Measurements from ENCODE around the gene BPIFB6. TPM values are rescaled to one million over a fixed set of nuclear protein-coding genes. Genes with fewer than 3 reads are reported as not detected.

Gene BPIFB6
- total RNA-seq, 2 experiments from 2014 or later: not detected

- DNase-seq (no peak), ATAC-seq (no peak)
- H3K36me3 Mint-ChIP-seq: no peaks in the 10 kb centered on the region
- H3K4me3 Mint-ChIP-seq: no peak overlapping the region
- no peaks in the 10 kb centered on the region for H3K4me1 Mint-ChIP-seq
- H3K27ac Mint-ChIP-seq: no peak overlapping the region
- H3K9me3 Mint-ChIP-seq (ENCODE audit: low read depth): peaks cover 4% of the 10 kb centered on the region
- CTCF ChIA-PET: interaction anchor here (0.8 to 1.8 kb wide), 3 partner anchors 13 to 25 kb away, joined by 3 to 4 read pairs (median 3); partner anchors contain the start of gene SUN5
- no peaks in the 10 kb centered on the region for H3K27me3 Mint-ChIP-seq
Observed at GRCh38 chr20:32991383-32991782, 40.1 kb upstream of the BPIFB6 start.

- Mint-ChIP-seq H3K27ac (no peak overlapping the region), H3K27me3 (no peaks in the 10 kb centered on the region), H3K4me1 (no peaks in the 10 kb centered on the region), H3K9me3 (ENCODE audit: low read depth) (peaks cover 4% of the 10 kb centered on the region), H3K36me3 (no peaks in the 10 kb centered on the region), H3K4me3 (no peak overlapping the region)
- ATAC-seq (no peak), DNase-seq (no peak)
- CTCF ChIA-PET: interaction anchor here (0.8 to 1.8 kb wide), 2 partner anchors 24 to 25 kb away, joined by 3 to 4 read pairs; no protein-coding TSS in a partner anchor
Observed at GRCh38 chr20:32991792-32992641, 39.4 kb upstream of the BPIFB6 start.

- DNase-seq (no peak), ATAC-seq (no peak)
- Mint-ChIP-seq H3K27me3 (no peaks in the 10 kb centered on the region), H3K4me3 (no peak overlapping the region), H3K27ac (no peak overlapping the region), H3K9me3 (ENCODE audit: low read depth) (peaks cover 4% of the 10 kb centered on the region), H3K36me3 (no peaks in the 10 kb centered on the region), H3K4me1 (peaks cover 5% of the 10 kb centered on the region)
- CTCF ChIA-PET: interaction anchor here (0.9 kb wide), 1 partner anchor 28 kb away, joined by 4 read pairs; no protein-coding TSS in a partner anchor
Observed at GRCh38 chr20:32993496-32994050, 37.9 kb upstream of the BPIFB6 start.

- no peak overlapping the region for H3K4me3 Mint-ChIP-seq
- peaks cover 5% of the 10 kb centered on the region for H3K4me1 Mint-ChIP-seq
- H3K9me3 Mint-ChIP-seq (ENCODE audit: low read depth): peaks cover 4% of the 10 kb centered on the region
- H3K36me3 Mint-ChIP-seq: no peaks in the 10 kb centered on the region
- H3K27me3 Mint-ChIP-seq: no peaks in the 10 kb centered on the region
- H3K27ac Mint-ChIP-seq: no peak overlapping the region
- CTCF ChIA-PET: interaction anchor here (0.9 to 2.5 kb wide), 3 partner anchors 9 to 94 kb away, joined by 3 to 9 read pairs (median 8); no protein-coding TSS in a partner anchor
- no peak for ATAC-seq
- no peak for DNase-seq
Observed at GRCh38 chr20:32995802-32996201, 35.6 kb upstream of the BPIFB6 start.

- CTCF ChIA-PET: no interaction called here
- H3K27ac Mint-ChIP-seq: no peak overlapping the region
- no peaks in the 10 kb centered on the region for H3K36me3 Mint-ChIP-seq
- no peak for ATAC-seq
- H3K27me3 Mint-ChIP-seq: no peaks in the 10 kb centered on the region
- no peak for DNase-seq
- H3K4me1 Mint-ChIP-seq: peaks cover 5% of the 10 kb centered on the region
- H3K4me3 Mint-ChIP-seq: no peak overlapping the region
- H3K9me3 Mint-ChIP-seq (ENCODE audit: low read depth): peaks cover 4% of the 10 kb centered on the region
Observed at GRCh38 chr20:32997431-32997830, 34.0 kb upstream of the BPIFB6 start.

- DNase-seq (no peak), ATAC-seq (no peak)
- Mint-ChIP-seq H3K9me3 (ENCODE audit: low read depth) (peaks cover 4% of the 10 kb centered on the region), H3K27ac (no peak overlapping the region), H3K4me3 (no peak overlapping the region), H3K36me3 (no peaks in the 10 kb centered on the region), H3K4me1 (peaks cover 5% of the 10 kb centered on the region), H3K27me3 (no peaks in the 10 kb centered on the region)
- CTCF ChIA-PET: interaction anchor here (0.9 to 1.8 kb wide), 3 partner anchors 18 to 98 kb away, joined by 3 to 5 read pairs (median 3); no protein-coding TSS in a partner anchor
Observed at GRCh38 chr20:32999603-33000250, 31.7 kb upstream of the BPIFB6 start.

- no peak overlapping the region for H3K4me3 Mint-ChIP-seq
- CTCF ChIA-PET: interaction anchor here (0.5 kb wide), 1 partner anchor 96 kb away, joined by 4 read pairs; no protein-coding TSS in a partner anchor
- no peak overlapping the region for H3K27ac Mint-ChIP-seq
- no peak for DNase-seq
- no peaks in the 10 kb centered on the region for H3K36me3 Mint-ChIP-seq
- ATAC-seq: no peak
- H3K4me1 Mint-ChIP-seq: peaks cover 7% of the 10 kb centered on the region
- no peaks in the 10 kb centered on the region for H3K9me3 Mint-ChIP-seq (ENCODE audit: low read depth)
- H3K27me3 Mint-ChIP-seq: no peaks in the 10 kb centered on the region
Observed at GRCh38 chr20:33000802-33001466, 30.5 kb upstream of the BPIFB6 start.

- no peaks in the 10 kb centered on the region for H3K27me3 Mint-ChIP-seq
- no peaks in the 10 kb centered on the region for H3K36me3 Mint-ChIP-seq
- CTCF ChIA-PET: interaction anchor here (3.1 kb wide), 1 partner anchor 100 kb away, joined by 32 read pairs; no protein-coding TSS in a partner anchor
- peaks cover 6% of the 10 kb centered on the region for H3K4me1 Mint-ChIP-seq
- no peaks in the 10 kb centered on the region for H3K9me3 Mint-ChIP-seq (ENCODE audit: low read depth)
- no peak overlapping the region for H3K4me3 Mint-ChIP-seq
- H3K27ac Mint-ChIP-seq: no peak overlapping the region
- ATAC-seq (no peak), DNase-seq (no peak)
Observed at GRCh38 chr20:33002087-33002808, 29.2 kb upstream of the BPIFB6 start.

- no peak within 1 kb of the TSS for H3K27ac Mint-ChIP-seq
- H3K4me3 Mint-ChIP-seq: no peak within 1 kb of the TSS
- H3K27me3 Mint-ChIP-seq: no peaks in the 10 kb centered on the region
- H3K36me3 Mint-ChIP-seq: no peaks in the 10 kb centered on the region
- peaks cover 3% of the 10 kb centered on the region for H3K4me1 Mint-ChIP-seq
- CTCF ChIA-PET: interaction anchor here (0.9 to 3.2 kb wide), 16 partner anchors 8 to 108 kb away, joined by 3 to 32 read pairs (median 4); no protein-coding TSS in a partner anchor
- no peak for DNase-seq
- ATAC-seq: no peak
- H3K9me3 Mint-ChIP-seq (ENCODE audit: low read depth): no peaks in the 10 kb centered on the region
Observed at GRCh38 chr20:33004141-33004751, 27.2 kb upstream of the BPIFB6 start, which contains the start of gene SUN5. Gene SUN5 (minus strand): TSS chr20:33004433. CDS start chr20:33004340, 93 bp downstream.

GRCh38 chr20:33005132-33005566 is 26.3 kb upstream of the BPIFB6 start:
- Mint-ChIP-seq H3K27me3 (no peaks in the 10 kb centered on the region), H3K4me3 (no peak overlapping the region), H3K36me3 (no peaks in the 10 kb centered on the region), H3K9me3 (ENCODE audit: low read depth) (no peaks in the 10 kb centered on the region), H3K4me1 (peaks cover 3% of the 10 kb centered on the region), H3K27ac (no peak overlapping the region)
- DNase-seq (no peak), ATAC-seq (no peak)
- CTCF ChIA-PET: interaction anchor here (1.0 to 3.2 kb wide), 14 partner anchors 9 to 109 kb away, joined by 3 to 32 read pairs (median 4); no protein-coding TSS in a partner anchor

- H3K4me3 Mint-ChIP-seq: no peak overlapping the region
- H3K9me3 Mint-ChIP-seq (ENCODE audit: low read depth): no peaks in the 10 kb centered on the region
- DNase-seq (no peak), ATAC-seq (no peak)
- H3K27me3 Mint-ChIP-seq: no peaks in the 10 kb centered on the region
- CTCF ChIA-PET: interaction anchor here (1.4 to 3.2 kb wide), 4 partner anchors 39 to 110 kb away, joined by 4 to 25 read pairs (median 4); no protein-coding TSS in a partner anchor
- peaks cover 3% of the 10 kb centered on the region for H3K4me1 Mint-ChIP-seq
- no peak overlapping the region for H3K27ac Mint-ChIP-seq
- no peaks in the 10 kb centered on the region for H3K36me3 Mint-ChIP-seq
Observed at GRCh38 chr20:33005908-33006775, 25.3 kb upstream of the BPIFB6 start.

Measured in activated CD8-positive, alpha-beta memory T cell treated with anti-CD3 and anti-CD28 coated beads, Interleukin-2, amount 10 ng/mL, durations not matched to agents 7 days and 5 days (primary cell).